Tibial nerve (tissue), 4 donors: ENCODE results near the gene INPP5A. TPM values are rescaled to one million over a fixed set of nuclear protein-coding genes. Genes with fewer than 3 reads are reported as not detected.

Experiments used
- DNase-seq, 2 donors: peaks; one replicate each; pipeline ENCODE4 v3.0.0-alpha.2; 2019; ENCODE audit warnings: low spot score in 2 of 2
- H3K27ac ChIP-seq, 4 donors: fragments of 200-600 bp; sonication (generic) in 3 of 4; one replicate each; pipeline ENCODE4 v1.5.1; 2017 to 2019; ENCODE audit warnings: mild to moderate bottlenecking in 1 of 4
- H3K27me3 ChIP-seq, 2 donors: fragments of 200-600 bp; sonication (generic) in 1 of 2; one replicate each; pipeline versions ENCODE4 v1.5.1 to v1.6.0; 2017 to 2019
- H3K36me3 ChIP-seq, 3 donors: fragments of 200-600 bp; sonication (generic); one replicate each; pipeline ENCODE4 v1.5.1; 2018 to 2019
- H3K4me1 ChIP-seq, 4 donors: fragments of 200-600 bp; sonication (generic) in 3 of 4; one replicate each; pipeline ENCODE4 v1.5.1; 2017 to 2019
- H3K4me3 ChIP-seq, 4 donors: fragments of 200-600 bp; sonication (generic) in 3 of 4; one replicate each; pipeline ENCODE4 v1.5.1; 2017 to 2019; ENCODE audit warnings: mild to moderate bottlenecking in 1 of 4, moderate library complexity in 1 of 4
- H3K9me3 ChIP-seq, 4 donors: fragments of 200-600 bp; sonication (generic) in 3 of 4; one replicate each; pipeline ENCODE4 v1.5.1; 2017 to 2019
- CTCF ChIP-seq, 5 experiments: fragments of 200-600 bp in 3 of 5; fragments of 450-650 bp in 2 of 5; sonication (generic) in 3 of 5; IDR thresholded peaks; one replicate each; pipeline ENCODE4 v1.5.1; 2016 to 2019; ENCODE audit warnings: antibody characterized with exemption in 5 of 5, mild to moderate bottlenecking in 3 of 5, moderate library complexity in 2 of 5
- EP300 ChIP-seq, 2 donors: sonication (generic); formaldehyde crosslinking; IDR thresholded peaks; one replicate each; pipeline ENCODE4 v1.6.1; 2017; ENCODE audit warnings: antibody characterized with exemption in 2 of 2, mild to moderate bottlenecking in 1 of 2
- POLR2A ChIP-seq, 2 donors: fragments of 450-650 bp; IDR thresholded peaks; one replicate each; pipeline ENCODE4 v1.6.1; 2017; ENCODE audit warnings: antibody characterized with exemption in 2 of 2, mild to moderate bottlenecking in 2 of 2, moderate library complexity in 2 of 2
- WGBS, 2 donors: methylation state at CpG; one replicate each; pipeline ENCODE4 v1.1.5; 2018; 5-methylcytosine and 5-hydroxymethylcytosine counted together
- total RNA-seq, 4 donors: library from RNA; depleted of rRNA; stranded (reverse); fragments of >200 nt; gene quantifications; one replicate each; pipeline ENCODE4 v1.1.0, GENCODE V29; 2016

INPP5A gene
- total RNA-seq, 4 donors from 2014 or later = 73.8 to 101 (median 86.2) TPM

- Histone ChIP-seq H3K4me3 (no peak overlapping the region), H3K27ac (no peak overlapping the region), H3K36me3 (peaks cover 0 to 7% (median 0%) of the 10 kb centered on the region in 3 donors), H3K27me3 (no peaks in the 10 kb centered on the region), H3K9me3 (no peaks in the 10 kb centered on the region), H3K4me1 (peaks cover 0 to 58% (median 8%) of the 10 kb centered on the region in 4 donors)
- DNase-seq = no peak
- no peak for TF ChIP-seq EP300 (IDR thresholded peaks at IDR 0.05)
- TF ChIP-seq CTCF (IDR thresholded peaks at IDR 0.05) = no peak
- no peak for TF ChIP-seq POLR2A (IDR thresholded peaks at IDR 0.05)
- WGBS, 2 donors = 93 to 94% methylated on average over 19 of the region's 19 CpGs
Observed at GRCh38 chr10:132554053-132554990, 16.7 kb downstream of the INPP5A start.

GRCh38 chr10:132554991-132555647 is 17.5 kb downstream of the INPP5A start:
- no peak overlapping the region for H3K27ac ChIP-seq
- no peak for DNase-seq
- H3K4me1 ChIP-seq = peaks cover 0 to 57% (median 10%) of the 10 kb centered on the region in 4 donors

GRCh38 chr10:132555648-132556575 is 18.3 kb downstream of the INPP5A start:
- TF ChIP-seq EP300 (IDR thresholded peaks at IDR 0.05) (no peak), CTCF (IDR thresholded peaks at IDR 0.05) (no peak), POLR2A (IDR thresholded peaks at IDR 0.05) (no peak)
- no peaks in the 10 kb centered on the region for H3K9me3 ChIP-seq
- H3K27me3 ChIP-seq = no peaks in the 10 kb centered on the region
- peaks cover 0 to 7% (median 0%) of the 10 kb centered on the region in 3 donors for H3K36me3 ChIP-seq
- DNase-seq = no peak
- H3K4me3 ChIP-seq = no peak overlapping the region
- peaks cover 0 to 49% (median 7%) of the 10 kb centered on the region in 4 donors for H3K4me1 ChIP-seq
- H3K27ac ChIP-seq = no peak overlapping the region
- 79 to 83% methylated on average over 21 to 22 of the region's 22 CpGs for WGBS, 2 donors

More at GRCh38 chr10:132554991-132555647, 17.5 kb downstream of the INPP5A start:
- Histone ChIP-seq H3K36me3 (peaks cover 0 to 7% (median 0%) of the 10 kb centered on the region in 3 donors), H3K4me3 (no peak overlapping the region), H3K9me3 (no peaks in the 10 kb centered on the region), H3K27me3 (no peaks in the 10 kb centered on the region)
- no peak for TF ChIP-seq CTCF (IDR thresholded peaks at IDR 0.05)
- WGBS, 2 donors = 77 to 85% methylated on average over 18 of the region's 18 CpGs

GRCh38 chr10:132556994-132557441 is 19.4 kb downstream of the INPP5A start:
- no peak for DNase-seq
- WGBS, 2 donors = 85% methylated on average over 13 to 17 of the region's 18 CpGs
- Histone ChIP-seq H3K27ac (no peak overlapping the region), H3K27me3 (no peaks in the 10 kb centered on the region), H3K36me3 (peaks cover 0 to 7% (median 0%) of the 10 kb centered on the region in 3 donors), H3K9me3 (no peaks in the 10 kb centered on the region), H3K4me3 (no peak overlapping the region), H3K4me1 (peaks cover 0 to 39% (median 4%) of the 10 kb centered on the region in 4 donors)
- TF ChIP-seq CTCF (IDR thresholded peaks at IDR 0.05) (no peak), POLR2A (IDR thresholded peaks at IDR 0.05) (no peak), EP300 (IDR thresholded peaks at IDR 0.05) (no peak)
